SHP77 treated with DMSO at 0.1 percent for 48 hours (cell line): Measurements from ENCODE around the gene TPP1.

Experiments used
- DNase-seq: peaks from one replicate; lab custom pipeline; 2025; lab: John Stamatoyannopoulos, UW

The TPP1 gene

DNA sequence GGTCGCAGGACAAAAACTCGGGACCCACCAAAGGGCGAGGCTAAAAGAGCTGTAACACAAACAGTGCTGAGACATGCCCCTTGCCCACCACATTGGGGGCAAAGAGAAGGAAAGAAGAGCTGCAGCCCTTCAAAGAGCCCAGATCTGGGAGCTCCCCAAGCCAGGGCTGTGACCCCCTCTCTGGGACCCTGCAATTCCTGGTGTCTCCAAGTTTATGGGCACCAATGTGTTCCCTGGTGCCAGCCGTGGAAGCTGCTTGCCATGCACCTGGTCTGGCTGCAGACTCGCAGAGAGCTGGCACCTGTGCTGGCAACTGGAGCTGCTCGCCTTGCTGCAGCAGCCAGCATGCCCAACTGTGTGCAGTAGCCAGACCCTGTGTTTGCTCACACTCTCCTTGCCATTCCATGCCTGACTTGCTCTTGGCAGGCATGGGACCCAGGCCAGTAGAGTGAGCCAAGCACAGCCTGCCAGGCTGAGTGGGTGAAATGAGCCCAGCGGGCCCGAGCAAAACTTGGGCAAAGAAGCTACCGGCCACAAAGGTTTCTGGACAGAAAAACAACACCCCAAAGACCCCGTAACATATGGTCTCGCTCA, 31.8 kb downstream of the TPP1 start:
- no peak for DNase-seq

DNA sequence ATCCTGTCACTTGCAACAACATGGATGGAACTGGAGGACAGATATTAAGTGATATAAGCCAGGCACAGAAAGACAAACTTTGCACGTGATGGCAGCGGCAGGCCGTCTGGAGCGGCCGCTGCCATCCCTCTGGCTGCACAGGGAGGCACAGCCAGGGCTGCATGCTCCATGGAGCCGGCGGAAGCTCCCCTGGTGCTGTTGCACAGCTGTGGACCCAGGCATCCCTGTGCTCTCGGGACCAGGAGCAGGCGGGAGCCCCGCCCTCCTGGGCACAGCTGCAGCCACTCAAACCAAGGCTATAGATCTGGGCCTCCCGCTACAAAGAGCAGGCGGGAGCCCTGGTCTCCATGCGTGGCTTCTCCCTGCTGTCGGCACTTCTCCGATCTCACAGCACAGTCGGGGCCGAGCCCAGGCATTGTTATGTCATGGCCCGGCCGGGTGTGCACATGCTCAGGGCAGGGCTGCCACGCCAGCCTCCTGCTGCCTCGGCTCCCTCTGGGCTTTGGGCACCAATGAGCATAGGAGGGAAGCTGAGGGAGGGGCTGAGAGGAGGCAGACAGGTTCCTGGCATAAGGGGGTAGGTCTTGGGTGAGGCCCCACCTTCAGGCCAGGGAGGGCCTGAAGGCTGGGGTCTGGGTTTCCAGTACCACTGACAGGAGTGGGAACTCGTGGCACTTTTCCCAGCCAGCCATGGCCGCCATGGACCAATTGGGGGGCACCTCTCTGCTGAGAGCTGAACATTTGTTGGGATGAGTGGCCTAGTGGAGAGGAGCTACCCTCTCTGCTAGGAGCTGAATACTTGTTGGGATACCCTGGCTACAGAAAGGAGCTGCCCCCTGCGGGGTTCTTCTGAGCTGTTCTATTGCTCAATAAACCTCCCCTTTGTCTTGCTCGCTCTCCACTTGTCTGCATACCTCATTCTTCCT, 32.5 kb downstream of the TPP1 start:
- DNase-seq = no peak

DNA sequence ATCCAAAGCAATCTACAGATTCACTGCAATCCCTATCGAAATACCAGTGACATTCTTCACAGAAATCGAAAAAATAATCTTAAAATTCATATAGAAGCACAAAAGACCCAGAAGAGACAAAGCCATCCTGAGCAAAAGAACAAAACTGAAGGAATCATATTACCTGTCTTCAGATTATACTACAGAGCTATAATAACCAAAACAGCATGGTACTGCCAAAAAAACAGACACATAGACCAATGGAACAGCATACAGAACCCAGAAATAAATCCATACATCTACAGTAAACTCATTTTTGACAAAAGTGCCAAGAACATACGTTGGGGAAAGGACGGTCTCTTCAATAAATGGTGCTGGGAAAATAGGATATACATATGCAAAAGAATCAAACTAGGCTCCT, 34.7 kb downstream of the TPP1 start:
- DNase-seq = no peak

DNA sequence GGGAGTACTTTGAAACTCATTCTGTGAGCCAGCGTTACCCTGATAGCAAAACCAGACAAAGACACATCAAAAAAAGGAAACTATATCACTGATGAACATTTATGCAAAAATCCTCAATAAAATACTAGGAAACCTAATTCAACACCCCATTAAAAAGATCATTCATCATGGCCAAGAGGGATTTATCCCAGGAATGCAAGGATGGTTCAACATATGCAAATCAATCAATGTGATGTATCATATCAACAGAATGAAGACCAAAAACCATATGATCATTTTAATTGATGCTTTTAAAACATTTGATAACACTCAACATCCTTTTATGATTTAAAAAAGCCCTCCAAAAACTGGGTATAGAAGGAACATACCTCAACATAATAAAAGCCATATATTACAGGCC, 35.6 kb downstream of the TPP1 start:
- no peak for DNase-seq

DNA sequence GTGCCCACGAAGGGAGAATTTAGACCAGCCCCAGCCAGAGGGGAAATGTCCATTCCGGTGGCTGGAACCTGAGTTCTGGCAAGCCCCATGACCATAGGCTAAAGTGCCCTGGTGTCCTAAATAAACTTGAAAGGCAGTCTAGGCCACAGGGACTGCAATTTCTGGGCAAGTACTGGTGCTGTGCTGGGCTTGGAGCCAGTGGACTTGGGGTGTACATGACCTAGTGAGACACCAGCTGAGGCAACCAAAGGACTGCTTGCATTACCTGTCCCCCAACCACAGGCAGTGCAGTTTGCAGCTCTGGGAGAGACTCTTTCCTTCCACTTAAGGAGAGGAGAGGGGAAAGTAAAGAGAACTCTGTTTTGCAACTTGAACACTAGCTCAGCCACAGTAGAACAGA, 39.5 kb downstream of the TPP1 start:
- DNase-seq = no peak

DNA sequence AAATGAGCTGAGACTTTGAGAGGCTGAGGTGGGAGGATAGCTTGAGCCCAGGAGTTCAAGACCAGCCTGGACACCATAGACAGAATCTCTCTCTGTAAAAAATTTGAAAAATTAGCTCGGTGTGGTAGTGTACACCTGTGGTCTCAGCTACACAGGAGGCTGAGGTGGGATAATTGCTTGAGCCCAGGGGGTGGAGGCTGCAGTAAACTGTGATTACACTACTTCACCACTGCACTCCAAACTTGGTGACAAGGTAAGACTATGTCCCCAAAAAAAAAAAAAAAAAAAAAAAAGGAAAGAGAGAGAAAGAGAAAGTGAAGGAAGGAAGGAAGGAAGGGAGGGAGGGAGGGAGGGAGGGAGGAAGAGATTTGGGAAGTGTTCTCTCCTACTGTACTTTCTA, 41.1 kb downstream of the TPP1 start:
- no peak for DNase-seq

DNA sequence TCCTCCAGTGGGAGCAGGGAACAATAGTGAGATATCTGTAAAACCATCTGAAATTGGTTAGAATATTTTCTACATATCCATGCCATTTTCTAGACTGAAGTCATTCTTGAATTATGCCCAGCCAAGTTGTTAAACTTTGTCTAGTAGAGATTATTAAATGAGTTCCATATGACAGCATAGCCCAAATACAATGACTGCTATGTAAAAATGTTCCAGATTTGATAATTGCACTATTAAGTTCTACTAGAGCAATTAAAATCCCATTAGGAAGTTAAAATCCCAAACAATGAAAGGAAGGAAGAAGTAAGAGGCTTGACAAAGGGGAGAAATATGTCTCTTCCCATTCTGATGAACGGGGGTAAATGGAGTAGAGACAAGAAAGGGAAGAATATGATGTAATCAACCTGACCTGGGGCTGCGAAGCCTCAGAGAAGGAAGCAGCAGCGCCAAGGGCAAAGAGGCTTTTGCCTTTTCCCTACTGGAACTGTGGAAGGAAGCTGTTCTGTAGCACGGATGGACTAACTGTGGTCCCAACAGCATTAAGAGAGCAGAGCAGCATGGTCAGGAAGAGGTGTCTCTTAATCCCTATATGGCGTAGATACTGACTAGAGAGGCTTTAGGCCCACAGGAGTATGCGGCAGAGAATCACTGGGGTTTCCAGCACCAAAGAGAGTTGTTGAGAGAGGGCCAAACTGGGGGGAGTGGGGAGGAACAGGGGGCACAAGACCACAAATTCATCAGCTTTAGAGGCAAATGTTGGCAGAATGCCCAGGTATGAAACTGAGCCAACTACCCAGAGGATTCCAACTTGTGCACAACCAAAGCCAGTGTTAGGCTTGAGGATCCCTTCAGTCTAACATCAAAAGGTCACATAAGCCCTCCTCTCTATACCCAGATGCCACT, 42.5 kb downstream of the TPP1 start:
- DNase-seq = no peak

DNA sequence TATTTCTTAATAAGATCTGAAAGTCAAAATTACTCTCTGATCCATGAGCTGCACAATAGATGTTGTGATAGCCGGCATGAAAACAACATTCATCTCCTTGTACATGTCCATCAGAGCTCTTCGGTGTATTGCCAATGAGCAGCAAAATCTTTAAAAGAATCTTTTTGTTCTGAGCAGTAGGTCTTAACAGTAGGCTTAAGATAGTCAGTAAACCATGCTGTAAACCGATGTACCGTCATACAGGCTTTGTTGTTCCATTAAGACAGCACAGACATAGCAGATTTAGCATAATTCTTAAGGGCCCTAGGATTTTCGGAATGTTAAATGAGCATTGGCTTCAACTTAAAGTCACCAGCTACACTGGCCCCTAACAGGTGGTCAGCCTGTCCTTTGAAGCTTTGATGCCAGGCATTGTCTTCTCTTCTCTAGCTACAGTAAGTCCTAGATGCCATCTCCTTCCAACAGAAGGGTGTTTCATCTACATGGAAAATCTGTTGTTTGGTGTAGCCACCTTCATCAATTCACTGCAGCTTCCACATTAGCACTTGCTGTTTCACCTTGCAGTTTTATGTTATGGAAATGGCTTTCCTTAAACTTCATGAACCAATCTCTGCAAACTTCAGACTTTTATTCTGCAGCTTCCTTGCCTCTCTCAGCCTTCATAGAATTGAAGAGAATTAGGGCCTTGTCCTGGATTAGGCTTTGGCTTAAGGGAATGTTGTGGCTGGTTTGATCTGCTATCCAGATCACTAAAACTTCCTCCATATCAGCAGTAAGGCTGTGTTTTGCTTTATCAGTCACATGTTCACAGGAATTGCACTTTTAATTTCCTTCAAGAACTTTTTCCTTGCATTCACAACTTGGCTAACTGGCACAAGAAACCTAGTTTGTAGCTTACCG, 44.2 kb downstream of the TPP1 start:
- no peak for DNase-seq

DNA sequence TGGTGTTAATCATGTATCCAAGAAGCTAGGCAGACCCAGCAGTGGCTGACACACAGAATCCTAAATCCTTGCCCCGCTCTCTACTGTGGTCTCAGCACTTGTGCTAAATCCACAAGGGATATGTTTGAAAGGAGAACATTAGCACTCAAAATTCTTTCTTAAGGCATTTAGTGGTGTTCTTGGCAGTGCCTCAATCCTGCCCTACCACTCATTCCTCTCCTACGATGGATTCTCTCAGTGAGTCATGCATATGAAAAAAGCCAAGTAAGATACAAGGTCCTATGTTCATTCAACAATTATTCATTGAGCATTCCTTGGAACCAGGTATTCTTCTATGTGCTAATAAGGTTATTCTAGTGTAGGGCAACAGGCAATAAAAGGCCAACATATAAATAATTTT, 47.0 kb downstream of the TPP1 start:
- no peak for DNase-seq

DNA sequence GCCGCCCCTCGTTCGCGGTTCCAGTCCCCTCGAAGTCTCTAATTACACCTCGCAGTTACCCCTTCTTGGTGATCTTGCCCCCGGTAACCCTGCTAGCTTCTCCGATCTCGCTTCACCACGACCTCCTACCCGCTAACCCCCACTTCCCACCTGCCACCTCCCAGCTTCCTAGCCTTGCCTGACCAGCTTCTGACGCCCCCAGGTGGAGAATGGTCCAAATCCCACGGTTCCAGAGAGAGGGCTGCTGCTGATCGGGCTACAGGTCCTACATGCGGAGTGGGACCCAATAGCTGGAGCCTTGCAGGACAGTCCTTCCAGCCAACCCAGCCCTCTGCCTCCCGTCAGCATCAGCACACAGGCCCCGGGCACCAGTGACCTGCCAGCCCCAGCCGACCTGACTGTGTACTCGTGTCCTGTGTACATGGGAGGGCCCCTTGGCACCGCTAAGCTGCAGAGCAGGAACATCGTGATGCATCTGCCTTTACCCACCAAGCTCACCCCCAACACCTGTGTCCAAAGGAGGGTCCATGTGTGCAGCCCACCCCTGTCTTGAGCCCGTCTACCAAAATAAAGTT, 47.7 kb downstream of the TPP1 start:
- DNase-seq = no peak

DNA sequence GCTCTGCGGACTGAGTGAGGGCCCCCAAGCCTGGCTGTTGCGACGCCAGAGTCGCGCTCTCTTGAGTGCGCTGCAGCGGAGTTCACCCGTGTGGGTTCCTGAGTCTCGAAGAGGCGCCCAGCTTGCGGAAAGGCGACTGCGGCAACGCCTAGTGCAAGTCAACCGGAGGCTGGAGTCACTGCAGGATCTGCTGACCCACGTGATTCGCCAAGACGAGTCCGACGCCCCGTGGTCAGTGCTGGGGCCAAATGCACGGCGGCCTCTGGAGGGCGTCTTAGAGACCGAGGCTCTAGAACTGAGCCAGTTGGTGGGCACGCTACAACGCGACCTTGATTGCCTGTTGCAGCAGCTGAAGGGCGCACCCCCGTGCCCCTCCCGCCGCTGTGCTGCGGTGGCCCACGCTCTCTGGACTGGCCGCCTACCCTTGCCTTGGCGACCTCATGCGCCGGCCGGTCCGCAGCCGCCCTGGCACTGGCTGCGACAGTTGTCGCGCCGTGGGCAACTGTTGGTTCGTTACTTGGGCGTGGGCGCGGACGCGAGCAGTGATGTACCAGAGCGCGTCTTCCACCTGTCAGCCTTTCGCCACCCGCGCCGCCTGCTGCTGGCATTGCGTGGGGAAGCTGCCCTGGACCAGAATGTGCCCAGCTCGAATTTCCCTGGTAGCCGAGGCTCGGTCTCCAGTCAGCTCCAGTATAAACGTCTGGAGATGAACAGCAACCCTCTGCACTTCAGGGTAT, 48.4 kb downstream of the TPP1 start:
- no peak for DNase-seq

DNA sequence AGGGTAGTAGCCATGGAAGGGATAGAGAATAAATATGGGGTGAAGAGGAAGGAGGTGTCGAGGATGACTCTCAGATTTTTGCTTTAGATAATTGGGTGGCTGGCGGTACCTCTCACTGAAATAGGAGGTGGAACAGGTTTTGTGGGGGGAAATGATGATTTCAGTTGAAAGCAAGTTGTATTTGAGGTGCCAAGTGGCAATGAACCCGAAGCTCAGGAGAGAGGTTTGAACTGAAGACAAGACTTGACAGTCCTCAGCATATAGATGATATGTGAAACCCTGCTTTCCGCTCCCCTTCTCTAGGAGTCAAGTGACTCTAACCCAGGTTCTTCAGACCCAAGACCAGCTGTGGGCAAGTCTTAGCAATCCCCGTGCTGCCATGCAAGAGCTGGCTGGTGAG, 49.5 kb downstream of the TPP1 start:
- DNase-seq = no peak

DNA sequence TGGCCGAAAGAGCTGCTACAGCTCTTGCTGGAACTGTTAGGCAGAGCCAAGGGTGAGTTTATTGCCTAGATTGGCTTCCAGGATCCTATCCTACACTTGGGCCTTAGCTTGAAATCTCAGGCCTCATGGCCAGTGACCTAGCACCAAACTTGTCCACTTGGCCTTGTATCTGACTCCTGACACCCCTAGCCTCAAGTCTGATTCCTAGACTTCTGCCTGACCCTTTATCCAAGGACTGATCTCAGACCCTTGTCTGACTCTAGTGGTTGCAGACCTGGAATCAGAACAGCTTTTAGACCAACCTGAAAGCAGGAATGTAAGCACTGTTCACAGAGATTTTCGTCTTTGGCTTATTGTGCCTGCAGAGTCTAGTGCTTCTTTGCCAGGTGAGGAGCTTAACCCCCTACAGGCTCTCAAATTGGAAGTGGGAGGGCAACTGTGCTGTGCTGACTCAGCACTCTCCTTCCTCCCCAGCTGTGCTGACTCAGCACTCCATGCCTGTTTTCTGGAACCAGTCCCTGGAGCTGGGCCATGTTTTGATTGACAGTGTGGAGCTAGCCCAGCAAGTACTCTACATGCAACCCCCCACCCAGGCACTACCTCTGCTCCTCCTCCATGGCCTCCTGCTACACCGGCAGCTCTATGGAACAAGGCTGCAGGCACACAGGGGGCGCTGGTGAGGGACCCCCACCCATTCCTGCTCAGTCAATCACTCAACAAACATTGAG, 50.9 kb downstream of the TPP1 start:
- no peak for DNase-seq

DNA sequence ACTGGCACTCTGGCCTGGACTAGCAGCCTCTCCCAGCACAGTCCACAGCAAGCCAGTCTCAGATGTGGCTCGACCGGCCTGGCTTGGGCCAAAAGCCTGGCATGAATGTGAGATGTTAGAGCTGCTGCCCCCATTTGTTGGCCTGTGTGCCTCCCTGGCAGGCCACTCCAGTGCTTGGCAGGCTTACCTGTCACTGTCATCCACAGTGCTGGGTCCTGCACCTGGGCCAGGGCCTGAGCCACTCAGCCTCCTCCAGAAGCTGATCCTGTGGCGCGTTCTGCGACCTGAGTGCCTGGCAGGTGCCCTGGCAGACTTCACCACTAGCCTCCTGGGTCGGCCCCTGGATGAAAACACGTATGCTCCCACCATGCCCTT, 51.9 kb downstream of the TPP1 start:
- no peak for DNase-seq

DNA sequence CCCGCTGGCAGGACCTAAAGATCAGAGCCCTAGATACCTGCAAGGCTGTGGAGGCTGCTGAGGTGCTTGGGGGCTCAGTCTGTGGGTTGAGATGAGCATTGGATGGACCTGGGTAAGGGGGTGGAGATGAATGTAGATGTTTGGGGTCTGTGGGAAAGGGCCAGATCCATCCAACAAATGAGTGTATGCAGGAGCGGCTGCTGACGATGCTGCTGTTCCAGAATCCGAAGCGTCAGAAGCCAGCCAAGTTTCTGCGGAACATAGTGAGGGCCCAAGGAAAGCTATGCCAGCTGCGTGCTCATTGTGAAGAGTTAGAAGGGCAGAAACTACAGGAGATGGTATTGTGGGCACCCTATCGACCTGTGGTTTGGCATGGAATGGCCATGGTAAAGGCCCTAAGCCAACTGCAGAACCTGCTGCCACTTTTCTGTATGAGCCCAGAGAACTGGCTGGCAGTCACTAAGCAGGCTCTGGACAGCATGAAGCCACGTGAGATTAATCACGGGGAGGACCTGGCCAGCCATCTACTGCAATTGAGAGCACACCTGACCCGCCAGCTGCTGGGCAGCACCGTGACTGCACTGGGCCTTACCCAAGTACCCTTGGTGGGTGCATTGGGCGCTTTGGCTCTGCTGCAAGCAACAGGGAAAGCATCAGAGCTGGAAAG, 52.4 kb downstream of the TPP1 start:
- DNase-seq = no peak

DNA sequence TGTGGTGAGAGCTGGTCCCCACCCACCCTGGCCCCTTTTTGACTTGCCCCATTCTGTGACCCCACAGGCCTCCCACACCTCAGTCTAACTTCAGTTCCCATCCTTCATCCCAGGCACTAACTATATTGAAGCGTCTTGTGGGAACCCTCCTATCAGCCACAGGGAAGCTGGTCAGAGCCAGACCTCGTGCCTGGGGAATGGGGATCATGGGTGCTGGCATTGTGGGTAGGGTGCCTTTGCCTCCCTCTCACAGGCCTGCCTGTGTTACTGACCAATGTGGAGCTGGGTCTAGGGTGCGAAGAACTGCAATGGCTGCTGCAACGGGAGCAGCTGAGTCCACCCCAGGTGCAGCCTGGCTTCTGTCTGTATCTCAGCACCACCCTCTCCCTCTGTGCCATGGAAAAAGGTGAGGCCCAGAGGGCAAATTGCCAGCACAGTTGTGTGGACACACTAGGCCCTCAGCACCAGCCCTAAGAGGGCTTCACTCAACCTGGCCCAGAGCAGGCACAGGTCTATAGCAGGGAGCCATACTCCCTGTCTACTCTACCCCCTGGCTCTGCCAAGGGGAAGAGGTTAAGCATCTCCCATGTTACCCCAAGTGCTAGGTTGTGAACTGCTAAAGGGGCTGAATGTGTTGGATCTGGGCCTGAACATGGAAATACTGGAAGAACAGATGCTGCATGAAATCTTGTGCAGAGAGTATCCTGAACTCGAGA, 53.1 kb downstream of the TPP1 start:
- DNase-seq = no peak

DNA sequence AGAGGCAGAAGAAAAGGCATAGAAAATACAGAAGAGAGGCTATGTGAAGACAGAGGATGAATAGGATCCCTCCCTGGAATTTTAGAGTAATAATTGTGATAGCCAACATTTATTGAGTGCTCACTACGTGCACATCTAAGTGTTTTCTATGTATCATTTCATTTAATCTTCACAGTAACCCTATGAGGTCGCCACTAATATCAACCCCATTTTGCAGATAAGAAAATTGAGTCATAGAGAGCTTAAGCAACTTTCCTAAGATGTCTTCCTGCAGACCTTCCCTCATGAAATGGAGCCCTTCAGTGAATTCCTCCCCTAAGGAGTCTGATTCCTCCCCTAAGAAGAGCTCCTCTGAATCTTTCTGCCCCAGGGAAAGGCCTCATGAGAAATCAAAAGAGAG, 53.9 kb downstream of the TPP1 start:
- no peak for DNase-seq

DNA sequence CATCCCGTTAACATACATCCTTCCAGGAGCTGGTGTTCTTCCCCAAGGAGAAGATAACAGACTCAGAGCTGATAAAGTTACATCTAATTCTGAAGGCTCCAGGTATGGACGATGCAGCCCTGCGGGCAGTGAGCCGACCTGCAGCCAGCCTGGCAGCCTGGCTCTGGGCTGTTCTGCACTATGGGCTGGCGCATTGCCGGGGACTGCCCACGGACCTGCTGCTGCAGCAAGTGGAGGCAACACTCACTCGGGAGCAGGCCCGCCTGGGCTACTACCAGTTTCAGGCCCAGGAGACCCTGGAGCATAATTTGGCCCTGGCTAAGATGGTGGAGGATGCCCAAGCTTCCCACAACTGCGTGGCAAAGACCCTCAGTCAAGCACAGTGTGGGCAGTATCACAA, 55.6 kb downstream of the TPP1 start:
- DNase-seq = no peak

DNA sequence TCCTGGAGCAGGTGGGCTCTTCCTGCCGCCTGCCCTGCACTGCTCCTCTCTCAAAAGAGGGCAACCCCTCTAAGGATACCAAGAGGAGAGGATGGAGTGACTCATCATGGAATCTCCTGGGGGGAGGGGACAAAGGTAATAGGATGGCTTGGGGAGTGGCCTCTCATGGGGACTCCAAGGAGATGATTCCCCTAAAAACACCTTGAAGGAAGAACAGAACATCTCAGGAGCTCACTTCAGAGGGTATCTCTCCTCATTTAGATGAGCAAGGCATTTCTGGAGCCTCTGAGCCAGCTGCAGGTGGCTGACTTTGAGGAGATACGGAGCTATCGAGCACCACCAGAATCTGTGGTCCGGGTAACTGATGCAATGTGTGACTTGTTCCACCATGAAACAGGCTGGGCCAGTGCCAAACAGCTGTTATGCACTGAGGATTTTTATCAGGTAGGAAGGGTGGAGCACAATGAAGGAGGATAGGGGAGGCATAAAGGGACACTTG, 56.1 kb downstream of the TPP1 start:
- no peak for DNase-seq
